ENCODE measurements around the gene APOC1.

DNA sequence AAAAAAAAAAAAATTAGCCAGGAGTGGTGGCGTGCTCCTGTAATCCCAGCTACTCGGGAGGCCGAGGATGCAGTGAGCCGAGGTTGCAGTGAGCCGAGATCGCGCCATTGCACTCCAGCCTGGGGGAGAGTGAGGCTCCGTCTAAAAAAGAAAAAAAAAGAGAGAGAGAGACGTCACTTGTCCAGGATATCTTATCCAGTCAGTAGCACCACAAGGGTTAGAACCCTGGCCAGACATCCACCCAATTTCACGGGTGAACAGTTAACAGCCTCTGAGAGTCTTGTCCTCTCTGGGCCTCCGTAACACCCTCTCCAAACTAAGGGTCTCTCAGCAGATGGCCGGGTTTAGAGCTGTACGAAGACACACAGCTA, 39.9 kb downstream of the APOC1 start:
- TF ChIP-seq, protein P1, sequence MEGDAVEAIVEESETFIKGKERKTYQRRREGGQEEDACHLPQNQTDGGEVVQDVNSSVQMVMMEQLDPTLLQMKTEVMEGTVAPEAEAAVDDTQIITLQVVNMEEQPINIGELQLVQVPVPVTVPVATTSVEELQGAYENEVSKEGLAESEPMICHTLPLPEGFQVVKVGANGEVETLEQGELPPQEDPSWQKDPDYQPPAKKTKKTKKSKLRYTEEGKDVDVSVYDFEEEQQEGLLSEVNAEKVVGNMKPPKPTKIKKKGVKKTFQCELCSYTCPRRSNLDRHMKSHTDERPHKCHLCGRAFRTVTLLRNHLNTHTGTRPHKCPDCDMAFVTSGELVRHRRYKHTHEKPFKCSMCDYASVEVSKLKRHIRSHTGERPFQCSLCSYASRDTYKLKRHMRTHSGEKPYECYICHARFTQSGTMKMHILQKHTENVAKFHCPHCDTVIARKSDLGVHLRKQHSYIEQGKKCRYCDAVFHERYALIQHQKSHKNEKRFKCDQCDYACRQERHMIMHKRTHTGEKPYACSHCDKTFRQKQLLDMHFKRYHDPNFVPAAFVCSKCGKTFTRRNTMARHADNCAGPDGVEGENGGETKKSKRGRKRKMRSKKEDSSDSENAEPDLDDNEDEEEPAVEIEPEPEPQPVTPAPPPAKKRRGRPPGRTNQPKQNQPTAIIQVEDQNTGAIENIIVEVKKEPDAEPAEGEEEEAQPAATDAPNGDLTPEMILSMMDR (conservative IDR thresholded peaks at IDR 0.05): no peak
- no peak for TF ChIP-seq EZH2 (IDR thresholded peaks at IDR 0.05; ENCODE audit: low read depth)

All from PC-9 (cell line).